GM12878 (cell line): ENCODE measurements around the gene CCDC24.

ENCODE experiments used
- BHLHE40 ChIP-seq, 2 experiments: fragments of 450-650 bp in 1 of 2; IDR thresholded peaks; 2 replicates each; pipeline ENCODE4 v1.6.1; 2011 to 2017; ENCODE audit warnings: low read depth in 2 of 2, borderline replicate concordance in 1 of 2, improper control_type of control experiment in 1 of 2, low read length in 1 of 2, mild to moderate bottlenecking in 1 of 2
- NFYB ChIP-seq: IDR thresholded peaks from 2 replicates; pipeline ENCODE4 v1.6.1; 2011; ENCODE audit warnings: low read depth, mild to moderate bottlenecking, low read length, improper control_type of control experiment, moderate library complexity; ENCODE audit not compliant: insufficient read depth
- POLR2A ChIP-seq: IDR thresholded peaks from 2 replicates; pipeline ENCODE4 v1.6.1; 2011; ENCODE audit warnings: low read depth, mild to moderate bottlenecking, low read length
- SMC3 ChIP-seq: IDR thresholded peaks from 2 replicates; pipeline ENCODE4 v1.6.1; 2011; ENCODE audit warnings: low read length, improper control_type of control experiment, borderline replicate concordance
- SRF ChIP-seq, 2 experiments: IDR thresholded peaks; 2 replicates each; pipeline ENCODE4 v1.6.1; 2011; ENCODE audit warnings: low read depth in 2 of 2, low read length in 2 of 2, mild to moderate bottlenecking in 1 of 2, moderate library complexity in 1 of 2
- TF ChIP-seq, protein P1 (sequence below), 3 experiments: IDR thresholded peaks in 2 of 3; conservative IDR thresholded peaks in 1 of 3; 2 replicates each; pipeline ENCODE4 v1.5.1; 2011; ENCODE audit warnings: low read depth in 3 of 3, low read length in 3 of 3, mild to moderate bottlenecking in 3 of 3, control low read depth in 2 of 3, moderate library complexity in 2 of 3, inconsistent platforms in 1 of 3, mixed read lengths in 1 of 3; ENCODE audit not compliant: control insufficient read depth in 2 of 3, insufficient read depth in 1 of 3; ENCODE audit errors: extremely low read depth in 1 of 3

- TF ChIP-seq, protein P1, sequence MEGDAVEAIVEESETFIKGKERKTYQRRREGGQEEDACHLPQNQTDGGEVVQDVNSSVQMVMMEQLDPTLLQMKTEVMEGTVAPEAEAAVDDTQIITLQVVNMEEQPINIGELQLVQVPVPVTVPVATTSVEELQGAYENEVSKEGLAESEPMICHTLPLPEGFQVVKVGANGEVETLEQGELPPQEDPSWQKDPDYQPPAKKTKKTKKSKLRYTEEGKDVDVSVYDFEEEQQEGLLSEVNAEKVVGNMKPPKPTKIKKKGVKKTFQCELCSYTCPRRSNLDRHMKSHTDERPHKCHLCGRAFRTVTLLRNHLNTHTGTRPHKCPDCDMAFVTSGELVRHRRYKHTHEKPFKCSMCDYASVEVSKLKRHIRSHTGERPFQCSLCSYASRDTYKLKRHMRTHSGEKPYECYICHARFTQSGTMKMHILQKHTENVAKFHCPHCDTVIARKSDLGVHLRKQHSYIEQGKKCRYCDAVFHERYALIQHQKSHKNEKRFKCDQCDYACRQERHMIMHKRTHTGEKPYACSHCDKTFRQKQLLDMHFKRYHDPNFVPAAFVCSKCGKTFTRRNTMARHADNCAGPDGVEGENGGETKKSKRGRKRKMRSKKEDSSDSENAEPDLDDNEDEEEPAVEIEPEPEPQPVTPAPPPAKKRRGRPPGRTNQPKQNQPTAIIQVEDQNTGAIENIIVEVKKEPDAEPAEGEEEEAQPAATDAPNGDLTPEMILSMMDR (IDR thresholded peaks at IDR 0.05 in 2 of 3, conservative IDR thresholded peaks at IDR 0.05 in 1 of 3; ENCODE audit: control insufficient read depth in 2 of 3, extremely low read depth in 1 of 3, insufficient read depth in 1 of 3, low read depth in 3 of 3, low read length in 3 of 3) = 0 out of 6 replicates have a peak, but pooled peaks of 1 of the 3 experiments have one; percentile 22
- TF ChIP-seq POLR2A (no peak), BHLHE40 (IDR thresholded peaks at IDR 0.05; ENCODE audit: borderline replicate concordance in 1 of 2, low read depth in 2 of 2, low read length in 1 of 2) (no peak), NFYB (no peak), SRF (IDR thresholded peaks at IDR 0.05; ENCODE audit: low read depth in 2 of 2, low read length in 2 of 2) (no peak), SMC3 (no peak)
Observed at GRCh38 chr1:43976045-43976444, 15.4 kb upstream of the CCDC24 start.
